ENCODE data around the gene STXBP5.

The STXBP5 gene

GRCh38 chr6:147202516-147203310, 1.5 kb upstream of the STXBP5 start (continued):
- no peak for TF ChIP-seq ZNF18 (tag by site-specific recombination; IDR thresholded peaks at IDR 0.05)
- no peak for TF ChIP-seq EGR2 (tag by site-specific recombination; IDR thresholded peaks at IDR 0.05; ENCODE audit: low read depth)
- TF ChIP-seq ZNF518A (tag by site-specific recombination; conservative IDR thresholded peaks at IDR 0.05; ENCODE audit: low read depth): no peak
- TF ChIP-seq ZNF530 (tag by site-specific recombination; IDR thresholded peaks at IDR 0.05; ENCODE audit: low read depth): no peak
- TF ChIP-seq ZNF529 (tag by site-specific recombination; IDR thresholded peaks at IDR 0.05; ENCODE audit: insufficient replicate concordance): no peak
- no peak for TF ChIP-seq ZBTB8A (tag by site-specific recombination; IDR thresholded peaks at IDR 0.05)
- no peak; the same call in 1 of the 2 replicates for TF ChIP-seq ZNF580 (tag by site-specific recombination; IDR thresholded peaks at IDR 0.05)
- no peak for TF ChIP-seq YY2 (tag by site-specific recombination; IDR thresholded peaks at IDR 0.05)
- no peak for TF ChIP-seq ZNF148 (tag by site-specific recombination; IDR thresholded peaks at IDR 0.05; ENCODE audit: borderline replicate concordance)
- no peak for TF ChIP-seq ZBTB44 (tag by site-specific recombination; IDR thresholded peaks at IDR 0.05)
- no peak for TF ChIP-seq ZNF302 (tag by site-specific recombination; IDR thresholded peaks at IDR 0.05; ENCODE audit: low read depth)
- TF ChIP-seq ZFP41 (tag by site-specific recombination; IDR thresholded peaks at IDR 0.05; ENCODE audit: borderline replicate concordance): no peak
- TF ChIP-seq ZNF701 (tag by site-specific recombination; IDR thresholded peaks at IDR 0.05): no peak
- 0 out of 2 replicates have a peak, but pooled peaks have one; percentile 14 for TF ChIP-seq ZSCAN30 (tag by site-specific recombination; IDR thresholded peaks at IDR 0.05)
- no peak for TF ChIP-seq FEZF1 (tag by site-specific recombination; IDR thresholded peaks at IDR 0.05)
- TF ChIP-seq ZBTB6 (tag by site-specific recombination; IDR thresholded peaks at IDR 0.05): peak; percentile 48; the same call in 1 of the 2 replicates
- TF ChIP-seq KLF7 (tag by site-specific recombination; IDR thresholded peaks at IDR 0.05; ENCODE audit: borderline replicate concordance): no peak
- TF ChIP-seq TRIM28 (IDR thresholded peaks at IDR 0.05; ENCODE audit: borderline replicate concordance, low read length): no peak; the same call in 1 of the 2 replicates
- no peak for TF ChIP-seq BCL11A (tag by site-specific recombination; IDR thresholded peaks at IDR 0.05; ENCODE audit: low read depth)
- peak; percentile 73 for TF ChIP-seq ZEB2 (tag by site-specific recombination; IDR thresholded peaks at IDR 0.05)
- no peak for TF ChIP-seq ZNF221 (tag by site-specific recombination; IDR thresholded peaks at IDR 0.05; ENCODE audit: borderline replicate concordance)
- TF ChIP-seq KLF8 (tag by site-specific recombination; IDR thresholded peaks at IDR 0.05): no peak; the same call in 1 of the 2 replicates
- TF ChIP-seq ZNF610 (tag by site-specific recombination; IDR thresholded peaks at IDR 0.05; ENCODE audit: borderline replicate concordance): peak; percentile 37; the same call in 1 of the 2 replicates
- TF ChIP-seq ZNF155 (tag by site-specific recombination; IDR thresholded peaks at IDR 0.05): no peak
- TF ChIP-seq REPIN1 (tag by site-specific recombination; IDR thresholded peaks at IDR 0.05; ENCODE audit: low read depth): 0 out of 2 replicates have a peak, but pooled peaks have one; percentile 60
- TF ChIP-seq ZNF202 (tag by site-specific recombination; IDR thresholded peaks at IDR 0.05; ENCODE audit: borderline replicate concordance): no peak

All from HEK293 (cell line).